ENCODE results near the gene RIBC1. TPM values are rescaled to one million over a fixed set of nuclear protein-coding genes. Genes with fewer than 3 reads are reported as not detected.

The RIBC1 gene
- total RNA-seq, 3 donors from 2014 or later: 0.43 to 0.94 (median 0.76) TPM

DNA sequence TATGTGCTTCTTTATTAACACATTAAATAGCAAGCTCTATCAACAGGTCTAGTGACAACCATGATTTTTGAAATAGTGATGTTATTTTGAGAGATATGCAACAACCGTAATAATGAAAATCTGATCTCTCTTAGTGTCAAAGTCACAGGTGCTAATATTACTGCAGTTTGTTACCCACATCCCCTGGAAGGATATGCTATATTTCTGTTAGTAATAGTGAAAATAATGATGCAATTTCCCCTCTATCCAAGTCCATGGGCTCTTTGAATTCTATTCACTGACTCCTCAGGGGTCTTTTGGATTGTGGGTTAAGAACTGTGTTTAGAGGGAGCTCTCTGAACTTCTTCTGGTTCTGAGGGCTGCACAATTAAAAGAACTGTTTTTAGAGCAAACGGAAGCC, 14.5 kb downstream of the RIBC1 start:
- ATAC-seq (no peak), DNase-seq (no peak)
- intact Hi-C loops (cut with DNase I, micrococcal nuclease): no loop called here
- no peaks in the 10 kb centered on the region for H3K36me3 ChIP-seq (ENCODE audit: low read depth)
- TF ChIP-seq, protein P1, sequence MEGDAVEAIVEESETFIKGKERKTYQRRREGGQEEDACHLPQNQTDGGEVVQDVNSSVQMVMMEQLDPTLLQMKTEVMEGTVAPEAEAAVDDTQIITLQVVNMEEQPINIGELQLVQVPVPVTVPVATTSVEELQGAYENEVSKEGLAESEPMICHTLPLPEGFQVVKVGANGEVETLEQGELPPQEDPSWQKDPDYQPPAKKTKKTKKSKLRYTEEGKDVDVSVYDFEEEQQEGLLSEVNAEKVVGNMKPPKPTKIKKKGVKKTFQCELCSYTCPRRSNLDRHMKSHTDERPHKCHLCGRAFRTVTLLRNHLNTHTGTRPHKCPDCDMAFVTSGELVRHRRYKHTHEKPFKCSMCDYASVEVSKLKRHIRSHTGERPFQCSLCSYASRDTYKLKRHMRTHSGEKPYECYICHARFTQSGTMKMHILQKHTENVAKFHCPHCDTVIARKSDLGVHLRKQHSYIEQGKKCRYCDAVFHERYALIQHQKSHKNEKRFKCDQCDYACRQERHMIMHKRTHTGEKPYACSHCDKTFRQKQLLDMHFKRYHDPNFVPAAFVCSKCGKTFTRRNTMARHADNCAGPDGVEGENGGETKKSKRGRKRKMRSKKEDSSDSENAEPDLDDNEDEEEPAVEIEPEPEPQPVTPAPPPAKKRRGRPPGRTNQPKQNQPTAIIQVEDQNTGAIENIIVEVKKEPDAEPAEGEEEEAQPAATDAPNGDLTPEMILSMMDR (IDR thresholded peaks at IDR 0.05): no peak
- no peaks in the 10 kb centered on the region for H3K4me1 ChIP-seq (ENCODE audit: low read depth)
- no peaks in the 10 kb centered on the region for H3K9me3 ChIP-seq
- H3K4me3 ChIP-seq: no peak overlapping the region

DNA sequence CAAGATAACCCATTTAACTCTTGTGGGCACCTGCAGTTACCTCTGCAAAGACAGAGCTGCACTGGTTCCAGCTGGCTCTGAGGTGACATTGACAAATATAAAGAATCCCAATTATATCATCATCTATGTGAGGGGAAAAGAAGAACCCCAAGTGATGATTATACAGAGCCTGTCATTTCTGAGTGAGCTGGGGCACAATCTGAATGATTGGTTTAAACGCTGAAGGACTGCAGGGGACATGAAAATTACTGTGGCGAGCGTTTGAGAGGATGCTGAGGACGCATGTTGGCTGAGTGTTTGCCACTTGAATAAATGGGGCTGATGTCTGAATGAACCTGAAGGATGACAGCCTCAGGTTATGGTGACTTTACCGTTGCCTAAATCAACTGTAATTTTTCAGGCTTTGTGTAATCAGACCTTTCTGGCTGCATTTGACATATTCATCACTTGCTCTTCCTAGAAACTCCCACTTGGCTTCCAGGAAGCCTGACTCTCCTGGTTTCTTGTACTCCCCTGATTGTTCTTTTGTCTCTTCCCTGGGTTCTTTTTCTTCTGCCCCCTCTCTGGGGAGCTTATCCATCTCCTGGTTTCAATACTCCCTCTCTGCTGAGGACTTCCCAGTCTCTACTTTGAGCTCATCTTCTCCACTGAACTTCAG, 15.6 kb downstream of the RIBC1 start:
- Histone ChIP-seq H3K36me3 (ENCODE audit: low read depth) (no peaks in the 10 kb centered on the region), H3K4me3 (no peak overlapping the region), H3K9me3 (no peaks in the 10 kb centered on the region), H3K4me1 (ENCODE audit: low read depth) (no peaks in the 10 kb centered on the region)
- TF ChIP-seq, protein P1 (IDR thresholded peaks at IDR 0.05): no peak
- no peak for ATAC-seq
- intact Hi-C loops (cut with DNase I, micrococcal nuclease): no loop called here
- no peak for DNase-seq

DNA sequence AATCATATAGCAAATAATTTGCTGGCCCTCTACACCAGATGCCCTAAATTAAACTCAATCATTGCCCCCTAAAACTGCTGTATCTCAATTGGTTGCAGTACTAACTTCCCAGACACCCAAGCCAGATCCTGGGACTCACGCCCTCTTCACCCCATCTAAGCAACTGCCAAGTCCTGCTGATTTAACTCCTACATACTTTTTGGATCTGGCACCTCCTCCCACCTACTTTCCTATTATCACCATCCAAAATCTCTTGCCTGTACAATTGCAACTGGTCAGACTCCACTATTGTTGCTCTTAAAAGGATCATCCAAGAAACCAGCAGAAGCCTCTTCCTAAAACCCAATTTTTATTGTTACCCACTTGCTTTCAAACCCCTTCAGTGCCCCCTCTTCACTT, 16.2 kb downstream of the RIBC1 start:
- TF ChIP-seq, protein P1 (IDR thresholded peaks at IDR 0.05): no peak
- ATAC-seq (no peak), DNase-seq (no peak)
- H3K4me1 ChIP-seq (ENCODE audit: low read depth): no peaks in the 10 kb centered on the region
- intact Hi-C loops (cut with DNase I, micrococcal nuclease): no loop called here
- no peaks in the 10 kb centered on the region for H3K9me3 ChIP-seq
- H3K4me3 ChIP-seq: no peak overlapping the region
- H3K36me3 ChIP-seq (ENCODE audit: low read depth): no peaks in the 10 kb centered on the region

DNA sequence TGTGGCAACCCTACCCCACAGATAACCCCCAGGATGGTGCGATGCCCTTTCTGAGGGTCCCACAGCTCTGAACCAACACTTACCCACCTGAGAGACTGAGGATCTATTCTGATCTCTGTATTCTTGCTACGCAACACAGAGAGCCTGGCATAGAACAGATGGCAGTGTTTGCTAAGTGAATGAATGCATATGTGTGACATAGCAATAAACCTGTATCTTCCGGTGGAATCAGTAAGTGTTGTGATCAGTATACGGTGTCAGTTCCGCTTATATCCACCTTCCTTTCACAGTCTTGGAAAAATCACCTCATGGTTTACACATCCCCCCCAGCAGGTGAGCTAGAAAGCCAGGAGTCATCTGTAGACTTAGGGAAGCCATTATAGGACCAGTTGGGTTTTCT, 17.4 kb downstream of the RIBC1 start:
- Histone ChIP-seq H3K4me1 (ENCODE audit: low read depth) (no peaks in the 10 kb centered on the region), H3K4me3 (no peak overlapping the region), H3K9me3 (no peaks in the 10 kb centered on the region), H3K36me3 (ENCODE audit: low read depth) (no peaks in the 10 kb centered on the region)
- TF ChIP-seq, protein P1 (IDR thresholded peaks at IDR 0.05): no peak
- intact Hi-C loops (cut with DNase I, micrococcal nuclease): loop anchor here in 1 of 2 donors (10.0 kb wide), 1 partner anchor 125 kb away; no protein-coding TSS in a partner anchor
- DNase-seq (peak in 1 of 3 donors; percentile 16), ATAC-seq (peak; percentile 62)

DNA sequence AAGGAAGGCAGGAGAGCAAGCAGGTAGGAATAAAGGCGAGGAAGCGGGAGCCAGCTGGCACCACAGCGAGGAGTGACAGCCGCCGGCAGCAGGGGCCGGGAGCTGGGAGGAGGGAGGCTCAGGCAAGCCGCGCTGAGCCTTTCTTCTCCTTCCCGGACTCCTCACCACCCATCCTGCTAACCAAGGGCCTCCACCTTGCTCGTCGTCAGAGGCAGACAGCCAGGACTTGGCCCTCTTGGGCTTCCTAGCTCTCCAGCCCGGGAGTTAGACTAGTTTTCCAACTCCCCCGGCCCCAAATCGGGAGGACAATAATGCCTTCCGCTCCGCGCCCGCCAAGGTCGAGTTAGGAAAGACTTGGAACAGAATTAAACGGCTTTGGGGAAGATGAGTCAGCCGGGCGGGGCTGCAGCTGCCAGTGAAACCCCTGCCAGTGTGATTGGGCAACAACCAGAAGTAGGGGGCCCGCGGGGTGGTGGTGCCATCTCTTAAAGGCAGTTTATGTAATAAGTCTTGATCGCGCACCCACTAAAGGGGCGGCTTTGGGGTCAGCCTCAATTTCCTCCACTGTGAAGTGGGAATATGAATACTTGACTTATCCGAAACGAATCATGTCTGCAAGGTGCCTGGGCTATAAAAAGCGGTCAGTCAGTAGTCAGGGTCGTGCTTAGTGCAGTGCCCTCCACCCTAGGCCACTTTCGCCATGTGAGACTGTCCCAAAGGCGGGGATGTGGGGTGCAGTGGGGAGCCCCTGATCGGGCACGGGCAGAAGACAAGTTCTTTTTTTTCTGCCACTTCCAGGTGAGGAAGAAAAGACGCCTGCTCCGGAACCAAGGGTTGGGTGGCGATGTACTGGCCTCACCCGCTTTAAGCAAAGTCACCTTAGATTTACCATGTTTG, 18.2 kb downstream of the RIBC1 start:
- TF ChIP-seq, protein P1 (IDR thresholded peaks at IDR 0.05): no peak
- H3K36me3 ChIP-seq (ENCODE audit: low read depth): no peaks in the 10 kb centered on the region
- intact Hi-C loops (cut with DNase I, micrococcal nuclease): loop anchor here in 1 of 2 donors (10.0 kb wide), 1 partner anchor 126 kb away; no protein-coding TSS in a partner anchor
- H3K4me1 ChIP-seq (ENCODE audit: low read depth): no peaks in the 10 kb centered on the region
- H3K9me3 ChIP-seq: no peaks in the 10 kb centered on the region
- ATAC-seq: peak; percentile 65
- H3K4me3 ChIP-seq: no peak overlapping the region
- peak; percentile 51 to 75 (median 67) for DNase-seq
